HepG2 (cell line): ENCODE measurements around the gene MATK. TPM values are rescaled to one million over a fixed set of nuclear protein-coding genes. Genes with fewer than 3 reads are reported as not detected.

Experiments used
- ATAC-seq: fragments of 200-7000 bp; cut with Tn5 transposase; 3 replicates; pipeline ENCODE4 v1.9.1; 2020; ENCODE audit warnings: mild to moderate bottlenecking, moderate library complexity
- BruUV-seq: library from RNA; stranded (reverse); fragments of 400-500 nt; replicated peaks from 2 replicates; lab custom pipeline; 2021; lab: Mats Ljungman, UMichigan
- CTCF ChIA-PET: fragments of 300-600 bp; formaldehyde crosslinking; extraction: SDS; loops from one replicate; lab custom pipeline; 2021; ENCODE audit warnings: low total read pairs, inconsistent platforms, low intra/inter-chr PET ratio; lab: Yijun Ruan, JAX
- POLR2A ChIA-PET: fragments of 350-600 bp; sonication (Branson Sonifier 250); formaldehyde crosslinking; loops from one replicate; lab custom pipeline; 2020; ENCODE audit warnings: antibody characterized with exemption, inconsistent platforms; lab: Yijun Ruan, JAX
- DNase-seq: peaks from one replicate; pipeline ENCODE4 v3.0.0-alpha.2; 2015; ENCODE audit warnings: low spot score
- FAIRE-seq: peaks from 3 replicates; lab custom pipeline; 2011; peaks lifted over from hg19 to GRCh38; lab: Jason Lieb, UNC
- H2AFZ ChIP-seq: one replicate; pipeline ENCODE4 v1.6.1; 2011; ENCODE audit warnings: low read length, inconsistent platforms
- H3K27ac ChIP-seq: fragments of 300-600 bp; 3 replicates; pipeline ENCODE4 v1.8.0; 2011; ENCODE audit warnings: mixed run types, mild to moderate bottlenecking, mixed read lengths, low read length, inconsistent platforms; ENCODE audit not compliant: insufficient read depth; ENCODE audit errors: extremely low read length
- H3K27me3 ChIP-seq, 2 experiments: fragments of 200-600 bp in 1 of 2; 2 replicates in 1 of 2; 3 replicates in 1 of 2; pipeline versions ENCODE4 v1.6.0 to v1.8.0; 2011; ENCODE audit warnings: low read length in 2 of 2, mild to moderate bottlenecking in 2 of 2, moderate library complexity in 2 of 2, inconsistent platforms in 1 of 2; ENCODE audit not compliant: insufficient read depth in 2 of 2, control insufficient read depth in 1 of 2
- H3K36me3 ChIP-seq, 2 experiments: fragments of 200-600 bp in 1 of 2; replicated peaks in 1 of 2; 2 replicates in 1 of 2; 3 replicates in 1 of 2; pipeline versions ENCODE4 v1.5.1 to v1.8.0; 2011; ENCODE audit warnings: low read length in 2 of 2, inconsistent platforms in 1 of 2; ENCODE audit not compliant: insufficient read depth in 2 of 2, control insufficient read depth in 1 of 2
- H3K4me1 ChIP-seq: 2 replicates; pipeline ENCODE4 v1.5.1; 2012; ENCODE audit warnings: low read length, inconsistent platforms; ENCODE audit not compliant: insufficient read depth
- H3K4me2 ChIP-seq: 2 replicates; pipeline ENCODE4 v1.6.0; 2011; ENCODE audit warnings: low read depth, low read length, inconsistent platforms
- H3K4me3 ChIP-seq, 3 experiments: fragments of 200-600 bp in 1 of 3; sonication (generic), shearing (Covaris generic) in 1 of 3; replicated peaks in 1 of 3; 2 replicates each; pipeline ENCODE4 v1.5.1; 2011 to 2016; ENCODE audit warnings: low read length in 3 of 3, inconsistent platforms in 2 of 3, low read depth in 2 of 3, mild to moderate bottlenecking in 2 of 3, control low read depth in 1 of 3, mixed read lengths in 1 of 3; ENCODE audit not compliant: insufficient read depth in 1 of 3
- H3K79me2 ChIP-seq: one replicate; pipeline ENCODE4 v1.6.1; 2011; ENCODE audit warnings: low read length, inconsistent platforms; ENCODE audit not compliant: insufficient read depth
- H3K9ac ChIP-seq: 2 replicates; pipeline ENCODE4 v1.6.0; 2011; ENCODE audit warnings: mild to moderate bottlenecking, low read depth, low read length, inconsistent platforms; ENCODE audit not compliant: insufficient read depth
- H3K9me3 ChIP-seq: 2 replicates; pipeline ENCODE4 v1.5.1; 2012; ENCODE audit warnings: mild to moderate bottlenecking, low read length
- H4K20me1 ChIP-seq: 2 replicates; pipeline ENCODE4 v1.6.0; 2011; ENCODE audit warnings: inconsistent platforms, mild to moderate bottlenecking, low read length, moderate library complexity; ENCODE audit not compliant: insufficient read depth
- AGO2 ChIP-seq: fragments of 200-400 bp; formaldehyde crosslinking; optimal IDR thresholded peaks from 2 replicates; pipeline ENCODE3; 2017; ENCODE audit warnings: mild to moderate bottlenecking, low read depth, low read length, moderate library complexity
- CBX5 ChIP-seq: sonication (generic); formaldehyde crosslinking; IDR thresholded peaks from 2 replicates; pipeline ENCODE4 v1.4.0; 2020; ENCODE audit warnings: missing genetic modification reagents, borderline replicate concordance
- ERF ChIP-seq: IDR thresholded peaks from 2 replicates; pipeline ENCODE4 v1.6.1; 2018; ENCODE audit warnings: missing biosample characterization, missing genetic modification reagents
- ETV5 ChIP-seq: IDR thresholded peaks from 2 replicates; pipeline ENCODE4 v1.6.1; 2018; ENCODE audit warnings: missing biosample characterization, missing genetic modification reagents, inconsistent platforms, borderline replicate concordance
- FLYWCH1 ChIP-seq: sonication (generic); formaldehyde crosslinking; IDR thresholded peaks from 2 replicates; pipeline ENCODE4 v1.8.1; 2023; ENCODE audit warnings: mild to moderate bottlenecking, missing genetic modification reagents
- HDAC2 ChIP-seq: sonication (generic); formaldehyde crosslinking; IDR thresholded peaks from 2 replicates; pipeline ENCODE4 v1.4.0; 2020; ENCODE audit warnings: missing genetic modification reagents
- MEF2D ChIP-seq: sonication (generic); formaldehyde crosslinking; IDR thresholded peaks from 2 replicates; pipeline ENCODE4 v1.5.1; 2020; ENCODE audit warnings: mild to moderate bottlenecking, missing genetic modification reagents
- NFKB2 ChIP-seq: sonication (generic); formaldehyde crosslinking; IDR thresholded peaks from 2 replicates; pipeline ENCODE4 v1.4.0; 2020; ENCODE audit warnings: missing genetic modification reagents, borderline replicate concordance
- PCBP1 ChIP-seq: fragments of 200-400 bp; formaldehyde crosslinking; IDR thresholded peaks from 2 replicates; pipeline ENCODE4 v1.6.1; 2017; ENCODE audit warnings: mild to moderate bottlenecking, low read depth, low read length, borderline replicate concordance
- PCBP2 ChIP-seq: fragments of 200-400 bp; formaldehyde crosslinking; optimal IDR thresholded peaks from 2 replicates; pipeline ENCODE3; 2018; ENCODE audit warnings: low read length, low read depth; ENCODE audit not compliant: poor library complexity, severe bottlenecking
- RXRB ChIP-seq: IDR thresholded peaks from 2 replicates; pipeline ENCODE4 v1.6.1; 2016; ENCODE audit warnings: borderline replicate concordance, missing genetic modification reagents, missing compliant biosample characterization
- SRF ChIP-seq: IDR thresholded peaks from 2 replicates; pipeline ENCODE4 v1.6.1; 2011; ENCODE audit warnings: mild to moderate bottlenecking, low read depth, low read length, moderate library complexity
- TBX2 ChIP-seq: sonication (generic); formaldehyde crosslinking; IDR thresholded peaks from 2 replicates; pipeline ENCODE4 v1.5.0; 2020; ENCODE audit warnings: missing genetic modification reagents, mild to moderate bottlenecking, borderline replicate concordance
- WIZ ChIP-seq: sonication (generic); formaldehyde crosslinking; IDR thresholded peaks from 2 replicates; pipeline ENCODE4 v1.5.1; 2020; ENCODE audit warnings: mild to moderate bottlenecking, missing genetic modification reagents
- ZBTB8A ChIP-seq: sonication (generic); formaldehyde crosslinking; IDR thresholded peaks from 2 replicates; pipeline ENCODE4 v1.4.0; 2020; ENCODE audit warnings: mild to moderate bottlenecking, low read depth, missing genetic modification reagents, borderline replicate concordance
- ZNF329 ChIP-seq: sonication (generic); formaldehyde crosslinking; IDR thresholded peaks from 2 replicates; pipeline ENCODE4 v1.9.0; 2021; ENCODE audit warnings: low read depth, mild to moderate bottlenecking, missing genetic modification reagents
- ZNF878 ChIP-seq: sonication (generic); formaldehyde crosslinking; IDR thresholded peaks from 2 replicates; pipeline ENCODE4 v1.8.1; 2023; ENCODE audit warnings: mild to moderate bottlenecking, missing genetic modification reagents, moderate library complexity
- whole genome bisulfite sequencing: methylation state at CpG from one replicate; pipeline ENCODE4 v1.1.6; 2017; ENCODE audit warnings: low lambda C conversion rate; 5-methylcytosine and 5-hydroxymethylcytosine counted together
- in situ Hi-C: cut with HindIII; loops from 2 replicates; pipeline ENCODE4 v1.10.0; 2017; ENCODE audit warnings: low pct_unique_long_range_greater_than_20kb; ENCODE audit not compliant: extremely low pct_ligation_motif_present
- intact Hi-C: fragments of 100-400 bp; cut with micrococcal nuclease; formaldehyde crosslinking; loops from one replicate; pipeline ENCODE4 v1.10.0; 2022; ENCODE audit not compliant: unreplicated experiment
- polyA plus RNA-seq, 8 experiments: library from polyadenylated mRNA; depleted of rRNA in 3 of 8; stranded (reverse) in 7 of 8; unstranded in 1 of 8; fragments of >200 nt; fragmentation: Illumina TruSeq in 4 of 8; extraction: Trizol in 4 of 8; gene quantifications; 2 replicates each; pipeline versions ENCODE4 v1.2.1 to v1.2.3, GENCODE V29; 2011 to 2016; ENCODE audit warnings: low read depth in 4 of 8, missing spikeins in 1 of 8, mixed read lengths in 1 of 8; ENCODE audit not compliant: insufficient read depth in 1 of 8
- total RNA-seq, 5 experiments: library from RNA; depleted of rRNA; stranded (reverse); fragments of >200 nt; fragmentation: Illumina TruSeq; extraction: Trizol; gene quantifications; 2 replicates each; pipeline ENCODE4 v1.2.3, GENCODE V29; 2016; ENCODE audit warnings: low read depth in 1 of 5
- TF ChIP-seq, protein P1 (sequence below): sonication (generic); formaldehyde crosslinking; IDR thresholded peaks from 2 replicates; pipeline ENCODE4 v1.4.0; 2020; ENCODE audit warnings: missing genetic modification reagents
- TF ChIP-seq, protein P2 (sequence below): sonication (generic); formaldehyde crosslinking; IDR thresholded peaks from 2 replicates; pipeline ENCODE4 v1.9.0; 2021; ENCODE audit warnings: missing genetic modification reagents, borderline replicate concordance
- TF ChIP-seq, protein P3 (sequence below): sonication (generic); formaldehyde crosslinking; IDR thresholded peaks from 2 replicates; pipeline ENCODE4 v1.9.0; 2021; ENCODE audit warnings: missing genetic modification reagents, borderline replicate concordance

MATK gene
- total and polyA plus RNA-seq, 2 of the 13 experiments (the other 11 are each of a cell fraction or from before 2014, with no cell fraction given), result 0.09 TPM; not detected in 1

DNA sequence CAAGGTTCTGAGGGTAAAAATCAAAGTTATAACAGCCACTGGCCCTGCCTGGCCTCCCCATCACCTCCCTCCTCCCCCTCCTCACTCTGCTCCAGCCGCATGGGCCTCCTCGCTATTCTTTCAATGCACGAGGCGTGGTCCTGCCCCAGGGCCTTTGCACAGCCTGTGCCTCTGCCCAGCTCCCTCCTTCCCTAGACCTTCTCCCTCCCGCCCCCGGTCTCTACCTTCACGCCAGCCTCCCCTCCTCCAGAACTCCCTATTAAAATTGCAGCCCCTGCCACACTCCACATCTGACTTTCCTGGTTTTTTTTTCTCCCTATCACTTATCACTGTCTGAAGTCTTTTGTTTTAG, 17.5 kb downstream of the MATK start:
- WGBS, result 93% methylated on average over 7 of the region's 7 CpGs
- ATAC-seq, result no peak
- H3K4me1 ChIP-seq, result no peaks in the 10 kb centered on the region
- H3K9ac ChIP-seq, result no peak overlapping the region
- BruUV-seq, result no TSS peak
- no peaks in the 10 kb centered on the region for H3K9me3 ChIP-seq
- CTCF ChIA-PET, result no interaction called here
- POLR2A ChIA-PET, result no interaction called here
- TF ChIP-seq FLYWCH1 (CRISPR knock-in tag), result no peak
- TF ChIP-seq, protein P1, sequence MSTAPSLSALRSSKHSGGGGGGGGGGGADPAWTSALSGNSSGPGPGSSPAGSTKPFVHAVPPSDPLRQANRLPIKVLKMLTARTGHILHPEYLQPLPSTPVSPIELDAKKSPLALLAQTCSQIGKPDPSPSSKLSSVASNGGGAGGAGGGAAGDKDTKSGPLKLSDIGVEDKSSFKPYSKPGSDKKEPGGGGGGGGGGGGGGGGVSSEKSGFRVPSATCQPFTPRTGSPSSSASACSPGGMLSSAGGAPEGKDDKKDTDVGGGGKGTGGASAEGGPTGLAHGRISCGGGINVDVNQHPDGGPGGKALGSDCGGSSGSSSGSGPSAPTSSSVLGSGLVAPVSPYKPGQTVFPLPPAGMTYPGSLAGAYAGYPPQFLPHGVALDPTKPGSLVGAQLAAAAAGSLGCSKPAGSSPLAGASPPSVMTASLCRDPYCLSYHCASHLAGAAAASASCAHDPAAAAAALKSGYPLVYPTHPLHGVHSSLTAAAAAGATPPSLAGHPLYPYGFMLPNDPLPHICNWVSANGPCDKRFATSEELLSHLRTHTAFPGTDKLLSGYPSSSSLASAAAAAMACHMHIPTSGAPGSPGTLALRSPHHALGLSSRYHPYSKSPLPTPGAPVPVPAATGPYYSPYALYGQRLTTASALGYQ (CRISPR knock-in tag), result no peak
- no peak for TF ChIP-seq PCBP2
- no peak for TF ChIP-seq ERF (CRISPR knock-in tag)
- no peak for TF ChIP-seq MEF2D (CRISPR knock-in tag)
- no peak for TF ChIP-seq ETV5 (CRISPR knock-in tag)
- no peak for TF ChIP-seq RXRB (CRISPR knock-in tag)
- TF ChIP-seq HDAC2 (CRISPR knock-in tag), result no peak
- TF ChIP-seq ZNF878 (CRISPR knock-in tag), result no peak
- no peak for TF ChIP-seq AGO2
- TF ChIP-seq WIZ (CRISPR knock-in tag), result no peak
- TF ChIP-seq PCBP1, result no peak
- no peak for TF ChIP-seq NFKB2 (CRISPR knock-in tag)
- TF ChIP-seq CBX5 (CRISPR knock-in tag), result no peak
- TF ChIP-seq SRF, result no peak
- no peak for TF ChIP-seq ZNF329 (CRISPR knock-in tag)
- TF ChIP-seq ZBTB8A (CRISPR knock-in tag), result no peak
- no peak for TF ChIP-seq TBX2 (CRISPR knock-in tag)
- TF ChIP-seq, protein P2, sequence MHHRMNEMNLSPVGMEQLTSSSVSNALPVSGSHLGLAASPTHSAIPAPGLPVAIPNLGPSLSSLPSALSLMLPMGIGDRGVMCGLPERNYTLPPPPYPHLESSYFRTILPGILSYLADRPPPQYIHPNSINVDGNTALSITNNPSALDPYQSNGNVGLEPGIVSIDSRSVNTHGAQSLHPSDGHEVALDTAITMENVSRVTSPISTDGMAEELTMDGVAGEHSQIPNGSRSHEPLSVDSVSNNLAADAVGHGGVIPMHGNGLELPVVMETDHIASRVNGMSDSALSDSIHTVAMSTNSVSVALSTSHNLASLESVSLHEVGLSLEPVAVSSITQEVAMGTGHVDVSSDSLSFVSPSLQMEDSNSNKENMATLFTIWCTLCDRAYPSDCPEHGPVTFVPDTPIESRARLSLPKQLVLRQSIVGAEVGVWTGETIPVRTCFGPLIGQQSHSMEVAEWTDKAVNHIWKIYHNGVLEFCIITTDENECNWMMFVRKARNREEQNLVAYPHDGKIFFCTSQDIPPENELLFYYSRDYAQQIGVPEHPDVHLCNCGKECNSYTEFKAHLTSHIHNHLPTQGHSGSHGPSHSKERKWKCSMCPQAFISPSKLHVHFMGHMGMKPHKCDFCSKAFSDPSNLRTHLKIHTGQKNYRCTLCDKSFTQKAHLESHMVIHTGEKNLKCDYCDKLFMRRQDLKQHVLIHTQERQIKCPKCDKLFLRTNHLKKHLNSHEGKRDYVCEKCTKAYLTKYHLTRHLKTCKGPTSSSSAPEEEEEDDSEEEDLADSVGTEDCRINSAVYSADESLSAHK, result no peak
- TF ChIP-seq, protein P3, sequence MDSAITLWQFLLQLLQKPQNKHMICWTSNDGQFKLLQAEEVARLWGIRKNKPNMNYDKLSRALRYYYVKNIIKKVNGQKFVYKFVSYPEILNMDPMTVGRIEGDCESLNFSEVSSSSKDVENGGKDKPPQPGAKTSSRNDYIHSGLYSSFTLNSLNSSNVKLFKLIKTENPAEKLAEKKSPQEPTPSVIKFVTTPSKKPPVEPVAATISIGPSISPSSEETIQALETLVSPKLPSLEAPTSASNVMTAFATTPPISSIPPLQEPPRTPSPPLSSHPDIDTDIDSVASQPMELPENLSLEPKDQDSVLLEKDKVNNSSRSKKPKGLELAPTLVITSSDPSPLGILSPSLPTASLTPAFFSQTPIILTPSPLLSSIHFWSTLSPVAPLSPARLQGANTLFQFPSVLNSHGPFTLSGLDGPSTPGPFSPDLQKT (CRISPR knock-in tag), result no peak
- no peak for DNase-seq
- H3K4me3 ChIP-seq, result no peak overlapping the region
- H3K4me2 ChIP-seq, result no peak overlapping the region
- in situ Hi-C loops, result no loop called here
- 0 out of 5 replicates have a peak, but pooled peaks cover 0 to under 1% of the 10 kb centered on the region in 2 experiments for H3K27me3 ChIP-seq
- intact Hi-C loops, result loop anchor here (10.0 kb wide), 1 partner anchor 64 kb away; the partner anchor contains the start of genes PIP5K1C and TJP3
- FAIRE-seq, result no peak
- H3K79me2 ChIP-seq, result no peaks in the 10 kb centered on the region
- H4K20me1 ChIP-seq, result no peaks in the 10 kb centered on the region
- peaks cover 9 to 20% of the 10 kb centered on the region in 2 experiments; a peak in 2 of 5 replicates for H3K36me3 ChIP-seq
- no peak overlapping the region for H2AFZ ChIP-seq
- H3K27ac ChIP-seq, result no peak overlapping the region
